H1 (cell line): Measurements from ENCODE around the gene OXSM. TPM values are rescaled to one million over a fixed set of nuclear protein-coding genes. Genes with fewer than 3 reads are reported as not detected.

ENCODE experiments used
- CTCF ChIA-PET: fragments of 300-600 bp; sonication (Branson Sonifier 250); formaldehyde crosslinking; loops from one replicate; lab custom pipeline; 2021; ENCODE audit not compliant: partially characterized antibody; lab: Charles Lee
- POLR2A ChIA-PET: fragments of 300-600 bp; sonication (Branson Sonifier 250); formaldehyde crosslinking; loops from one replicate; lab custom pipeline; 2021; ENCODE audit warnings: inconsistent platforms; ENCODE audit not compliant: partially characterized antibody; lab: Charles Lee
- DNase-seq, 2 experiments: peaks; one replicate each; pipeline versions ENCODE4 v3.0.0 to v3.0.0-alpha.2; 2010 to 2022; ENCODE audit warnings: low spot score in 2 of 2, low read depth in 1 of 2, mixed read lengths in 1 of 2
- FAIRE-seq: peaks from 2 replicates; lab custom pipeline; 2011; peaks lifted over from hg19 to GRCh38; lab: Jason Lieb, UNC
- H2AFZ ChIP-seq: 2 replicates; pipeline ENCODE4 v1.8.1; 2012; ENCODE audit warnings: low read length, inconsistent platforms
- H2AK5ac ChIP-seq: 2 replicates; pipeline ENCODE4 v1.6.1; 2013; ENCODE audit warnings: low read depth, low read length
- H2BK120ac ChIP-seq: replicated peaks from 2 replicates; pipeline ENCODE3; 2013; ENCODE audit warnings: low read depth, low read length, inconsistent platforms
- H2BK12ac ChIP-seq: 2 replicates; pipeline ENCODE4 v1.6.1; 2013; ENCODE audit warnings: low read depth, low read length
- H2BK15ac ChIP-seq: 2 replicates; pipeline ENCODE4 v1.6.1; 2013; ENCODE audit warnings: low read length
- H2BK20ac ChIP-seq: 2 replicates; pipeline ENCODE4 v1.6.1; 2013; ENCODE audit warnings: low read length
- H2BK5ac ChIP-seq: 2 replicates; pipeline ENCODE4 v1.6.1; 2013; ENCODE audit warnings: low read depth, low read length
- H3K14ac ChIP-seq: 2 replicates; pipeline ENCODE4 v1.6.1; 2013; ENCODE audit warnings: inconsistent platforms; ENCODE audit not compliant: insufficient read length
- H3K18ac ChIP-seq: 2 replicates; pipeline ENCODE4 v1.6.1; 2013; ENCODE audit warnings: low read length; ENCODE audit errors: extremely low read depth
- H3K23ac ChIP-seq: 2 replicates; pipeline ENCODE4 v1.6.1; 2013; ENCODE audit warnings: inconsistent platforms; ENCODE audit not compliant: insufficient read length
- H3K23me2 ChIP-seq: 2 replicates; pipeline ENCODE4 v1.6.1; 2013; ENCODE audit warnings: low read depth, low read length
- H3K27ac ChIP-seq: 2 replicates; pipeline ENCODE4 v1.6.1; 2011; ENCODE audit warnings: low read depth, low read length, inconsistent platforms
- H3K27me3 ChIP-seq, 4 experiments: replicated peaks in 1 of 4; 1 replicate in 1 of 4; 2 replicates in 3 of 4; pipeline versions ENCODE4 v1.6.1 to v1.8.1; 2011 to 2013; ENCODE audit warnings: low read length in 3 of 4, mild to moderate bottlenecking in 3 of 4, inconsistent platforms in 2 of 4, mixed read lengths in 2 of 4, moderate library complexity in 1 of 4; ENCODE audit not compliant: control insufficient read depth in 3 of 4, insufficient read depth in 3 of 4; ENCODE audit errors: extremely low read depth in 1 of 4
- H3K36me3 ChIP-seq, 4 experiments: 2 replicates each; pipeline versions ENCODE4 v1.6.1 to v1.8.1; 2011 to 2013; ENCODE audit warnings: mild to moderate bottlenecking in 4 of 4, low read length in 3 of 4, moderate library complexity in 2 of 4, control low read depth in 1 of 4, inconsistent platforms in 1 of 4; ENCODE audit not compliant: insufficient read depth in 4 of 4, control insufficient read depth in 2 of 4
- H3K4ac ChIP-seq: replicated peaks from 2 replicates; pipeline ENCODE3; 2013; ENCODE audit warnings: low read length, low read depth, mixed read lengths, inconsistent platforms; ENCODE audit not compliant: insufficient read length
- H3K4me1 ChIP-seq, 4 experiments: replicated peaks in 1 of 4; 1 replicate in 1 of 4; 2 replicates in 3 of 4; pipeline versions ENCODE4 v1.6.1 to v1.8.1; 2011 to 2013; ENCODE audit warnings: low read length in 3 of 4, inconsistent platforms in 2 of 4, mixed read lengths in 1 of 4; ENCODE audit not compliant: insufficient read depth in 4 of 4, control insufficient read depth in 3 of 4
- H3K4me2 ChIP-seq, 2 experiments: 2 replicates each; pipeline versions ENCODE4 v1.6.1 to v1.8.1; 2011 to 2013; ENCODE audit warnings: low read depth in 2 of 2, low read length in 2 of 2, control low read depth in 1 of 2, inconsistent platforms in 1 of 2, mild to moderate bottlenecking in 1 of 2; ENCODE audit not compliant: insufficient read depth in 1 of 2
- H3K4me3 ChIP-seq, 4 experiments: fragments of 200-600, 300-600 bp in 1 of 4; sonication (generic), shearing (Covaris generic), sonication (Bioruptor Twin) in 1 of 4; 2 replicates each; pipeline versions ENCODE4 v1.5.1 to v1.8.1; 2011 to 2016; ENCODE audit warnings: low read length in 4 of 4, low read depth in 3 of 4, control low read depth in 2 of 4, inconsistent platforms in 2 of 4, mild to moderate bottlenecking in 2 of 4, mixed read lengths in 1 of 4, moderate library complexity in 1 of 4; ENCODE audit not compliant: insufficient read depth in 2 of 4; ENCODE audit errors: extremely low read depth in 1 of 4
- H3K56ac ChIP-seq: replicated peaks from 2 replicates; pipeline ENCODE3; 2013; ENCODE audit warnings: low read depth, mild to moderate bottlenecking, mixed read lengths, low read length, inconsistent platforms; ENCODE audit not compliant: insufficient read length
- H3K79me1 ChIP-seq: 2 replicates; pipeline ENCODE4 v1.6.1; 2013; ENCODE audit warnings: low read depth, low read length, control low read depth
- H3K79me2 ChIP-seq, 2 experiments: 2 replicates each; pipeline versions ENCODE4 v1.6.1 to v1.8.1; 2012 to 2013; ENCODE audit warnings: low read length in 2 of 2, mild to moderate bottlenecking in 2 of 2, inconsistent platforms in 1 of 2; ENCODE audit not compliant: insufficient read depth in 2 of 2, control insufficient read depth in 1 of 2
- H3K9ac ChIP-seq, 4 experiments: replicated peaks in 1 of 4; 1 replicate in 1 of 4; 2 replicates in 3 of 4; pipeline versions ENCODE4 v1.6.1 to v1.8.1; 2011 to 2013; ENCODE audit warnings: low read depth in 3 of 4, low read length in 3 of 4, control low read depth in 2 of 4, mild to moderate bottlenecking in 2 of 4, moderate library complexity in 2 of 4, inconsistent platforms in 1 of 4; ENCODE audit errors: extremely low read depth in 1 of 4
- H3K9me3 ChIP-seq, 2 experiments: 2 replicates each; pipeline versions ENCODE4 v1.6.1 to v1.8.1; 2012 to 2013; ENCODE audit warnings: mild to moderate bottlenecking in 2 of 2, moderate library complexity in 2 of 2, control low read depth in 1 of 2, inconsistent platforms in 1 of 2, low read depth in 1 of 2, low read length in 1 of 2, mixed read lengths in 1 of 2; ENCODE audit not compliant: insufficient read depth in 2 of 2
- H4K20me1 ChIP-seq, 2 experiments: replicated peaks in 1 of 2; 2 replicates each; pipeline versions ENCODE3 to v1.8.1; 2011 to 2013; ENCODE audit warnings: inconsistent platforms in 2 of 2, low read length in 2 of 2, mild to moderate bottlenecking in 1 of 2; ENCODE audit not compliant: insufficient read depth in 2 of 2, control insufficient read depth in 1 of 2
- H4K5ac ChIP-seq: 2 replicates; pipeline ENCODE4 v1.6.1; 2013; ENCODE audit warnings: low read length, low read depth, mixed read lengths, inconsistent platforms; ENCODE audit not compliant: insufficient read length
- H4K8ac ChIP-seq: 2 replicates; pipeline ENCODE4 v1.8.0; 2013; ENCODE audit warnings: mild to moderate bottlenecking, moderate library complexity, low read length, inconsistent platforms; ENCODE audit not compliant: insufficient read depth; ENCODE audit errors: extremely low read depth
- H4K91ac ChIP-seq: replicated peaks from 2 replicates; pipeline ENCODE3; 2013; ENCODE audit warnings: low read length, mixed read lengths, inconsistent platforms; ENCODE audit not compliant: insufficient read length
- PHF8 ChIP-seq: fragments of 200-600 bp; sonication (generic); conservative IDR thresholded peaks from 2 replicates; pipeline ENCODE4 v1.7.1; 2012; ENCODE audit warnings: low read depth, mild to moderate bottlenecking, inconsistent platforms, low read length, moderate library complexity
- WGBS, 2 experiments: shearing (Covaris generic) in 1 of 2; methylation state at CpG; one replicate each; pipeline versions ENCODE4 v1.1.6 to v1.1.7; 2013 to 2015; ENCODE audit warnings: low lambda C conversion rate in 2 of 2, mixed read lengths in 2 of 2, inconsistent platforms in 1 of 2, low coverage in 1 of 2, missing lambda C conversion rate in 1 of 2; ENCODE audit not compliant: insufficient replicate concordance in 2 of 2, insufficient coverage in 1 of 2, insufficient read length in 1 of 2; ENCODE audit errors: extremely low coverage in 1 of 2, missing lambda C conversion rate in 1 of 2; 5-methylcytosine and 5-hydroxymethylcytosine counted together
- polyA plus RNA-seq, 7 experiments: library from polyadenylated mRNA; depleted of rRNA in 3 of 7; stranded (reverse) in 5 of 7; unstranded in 2 of 7; fragments of >200 nt in 5 of 7; fragments of 200-250 nt in 2 of 7; gene quantifications; 1 replicate in 5 of 7; 2 replicates in 1 of 7; 4 replicates in 1 of 7; pipeline versions ENCODE4 v1.2.1 to v1.2.3, GENCODE V29; 2011 to 2013; ENCODE audit warnings: missing spikeins in 2 of 7, mixed read lengths in 2 of 7
- total RNA-seq: library from RNA; stranded (reverse); fragmentation: NEBNext Ultra II Directional; extraction: Animal tissue kit (Norgen Biotek cat#: 25700); gene quantifications from 2 replicates; pipeline ENCODE4 v1.2.1, GENCODE V29; 2021

Gene OXSM
- total and polyA plus RNA-seq, 2 of the 8 experiments (the other 6 are each of a cell fraction or from before 2014, with no cell fraction given) = 1.3 to 2.2 TPM

GRCh38 chr3:25789209-25789595 is 688 bp upstream of the OXSM start:
- no peak overlapping the region for H4K8ac ChIP-seq
- H2BK120ac ChIP-seq = no peak overlapping the region
- no peak overlapping the region for H3K4ac ChIP-seq
- H3K56ac ChIP-seq = no peak overlapping the region
- DNase-seq (no peak), FAIRE-seq (no peak)
- no peak overlapping the region for H3K9ac ChIP-seq
- H3K27ac ChIP-seq = no peak overlapping the region
- no peaks in the 10 kb centered on the region for H3K79me1 ChIP-seq
- H4K91ac ChIP-seq = no peak overlapping the region
- H3K79me2 ChIP-seq = no peaks in the 10 kb centered on the region
- no peak overlapping the region for H2BK15ac ChIP-seq
- no peak overlapping the region for H2BK12ac ChIP-seq
- H2BK5ac ChIP-seq = no peak overlapping the region
- no peak for TF ChIP-seq PHF8
- H3K4me3 ChIP-seq = peak overlapping the region; percentile 38 to 54 (median 43); a peak in 3 of 8 replicates
- H3K4me1 ChIP-seq = peaks cover 0 to under 1% (median 0%) of the 10 kb centered on the region in 4 experiments; a peak in 1 of 7 replicates
- 66% methylated on average over 2 of the region's 2 CpGs; no CpG with 5 or more reads in 1 of the 2 experiments for WGBS, 2 experiments
- H3K4me2 ChIP-seq = peak overlapping the region; percentile 60 to 62; a peak in 2 of 4 replicates
- no peak overlapping the region for H2BK20ac ChIP-seq
- H3K23ac ChIP-seq = no peak overlapping the region
- H2AFZ ChIP-seq = no peak overlapping the region
- no peaks in the 10 kb centered on the region for H3K36me3 ChIP-seq
- H3K23me2 ChIP-seq = 0 out of 2 replicates have a peak, but pooled peaks cover under 1% of the 10 kb centered on the region
- ChIA-PET CTCF (interaction anchor here (0.7 to 1.9 kb wide), 4 partner anchors 12 to 418 kb away, joined by 3 to 4 read pairs (median 3); no protein-coding TSS in a partner anchor), POLR2A (interaction anchor here (1.6 to 2.0 kb wide), 2 partner anchors 8 to 31 kb away, joined by 5 to 6 read pairs; no protein-coding TSS in a partner anchor)
- H3K27me3 ChIP-seq = no peaks in the 10 kb centered on the region
- no peak overlapping the region for H3K18ac ChIP-seq
- no peak overlapping the region for H4K5ac ChIP-seq
- no peaks in the 10 kb centered on the region for H3K9me3 ChIP-seq
- no peaks in the 10 kb centered on the region for H4K20me1 ChIP-seq
- no peak overlapping the region for H2AK5ac ChIP-seq
- no peak overlapping the region for H3K14ac ChIP-seq
